GM12874 (cell line): ENCODE measurements around the gene ATG5.

Source experiments
- TF ChIP-seq, protein P1 (sequence below): IDR thresholded peaks from 2 replicates; pipeline ENCODE4 v1.5.1; 2011; ENCODE audit warnings: low read depth, mild to moderate bottlenecking, control low read depth, low read length, moderate library complexity; ENCODE audit not compliant: insufficient read depth

Gene ATG5

DNA sequence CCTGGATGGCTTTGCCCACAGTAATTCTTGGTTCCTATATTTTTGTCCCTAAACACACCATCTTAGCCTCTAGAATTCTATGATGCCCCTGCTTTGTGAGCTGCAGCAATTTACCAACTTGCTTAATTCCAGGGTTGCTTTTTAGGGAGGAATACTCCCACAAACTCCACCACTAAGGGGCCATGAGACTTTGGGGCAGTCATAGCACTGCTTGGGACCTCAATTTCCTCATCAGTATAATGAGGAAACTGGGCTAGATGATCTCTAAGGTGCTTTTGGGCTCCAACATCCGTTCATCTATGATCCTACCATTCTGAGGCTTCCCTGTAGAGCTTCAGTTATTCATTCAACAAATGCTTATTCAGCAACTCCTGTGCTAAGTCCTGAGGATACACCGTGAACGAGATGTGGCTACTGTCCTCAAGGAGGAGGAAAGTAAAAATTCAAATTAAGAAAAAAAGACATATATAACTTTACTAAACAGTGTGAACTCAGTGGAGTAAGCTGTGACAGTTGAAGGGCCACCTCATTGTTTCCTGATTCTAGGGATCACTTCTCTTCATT is 164.2 kb downstream of the ATG5 start:
- TF ChIP-seq, protein P1, sequence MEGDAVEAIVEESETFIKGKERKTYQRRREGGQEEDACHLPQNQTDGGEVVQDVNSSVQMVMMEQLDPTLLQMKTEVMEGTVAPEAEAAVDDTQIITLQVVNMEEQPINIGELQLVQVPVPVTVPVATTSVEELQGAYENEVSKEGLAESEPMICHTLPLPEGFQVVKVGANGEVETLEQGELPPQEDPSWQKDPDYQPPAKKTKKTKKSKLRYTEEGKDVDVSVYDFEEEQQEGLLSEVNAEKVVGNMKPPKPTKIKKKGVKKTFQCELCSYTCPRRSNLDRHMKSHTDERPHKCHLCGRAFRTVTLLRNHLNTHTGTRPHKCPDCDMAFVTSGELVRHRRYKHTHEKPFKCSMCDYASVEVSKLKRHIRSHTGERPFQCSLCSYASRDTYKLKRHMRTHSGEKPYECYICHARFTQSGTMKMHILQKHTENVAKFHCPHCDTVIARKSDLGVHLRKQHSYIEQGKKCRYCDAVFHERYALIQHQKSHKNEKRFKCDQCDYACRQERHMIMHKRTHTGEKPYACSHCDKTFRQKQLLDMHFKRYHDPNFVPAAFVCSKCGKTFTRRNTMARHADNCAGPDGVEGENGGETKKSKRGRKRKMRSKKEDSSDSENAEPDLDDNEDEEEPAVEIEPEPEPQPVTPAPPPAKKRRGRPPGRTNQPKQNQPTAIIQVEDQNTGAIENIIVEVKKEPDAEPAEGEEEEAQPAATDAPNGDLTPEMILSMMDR: no peak

DNA sequence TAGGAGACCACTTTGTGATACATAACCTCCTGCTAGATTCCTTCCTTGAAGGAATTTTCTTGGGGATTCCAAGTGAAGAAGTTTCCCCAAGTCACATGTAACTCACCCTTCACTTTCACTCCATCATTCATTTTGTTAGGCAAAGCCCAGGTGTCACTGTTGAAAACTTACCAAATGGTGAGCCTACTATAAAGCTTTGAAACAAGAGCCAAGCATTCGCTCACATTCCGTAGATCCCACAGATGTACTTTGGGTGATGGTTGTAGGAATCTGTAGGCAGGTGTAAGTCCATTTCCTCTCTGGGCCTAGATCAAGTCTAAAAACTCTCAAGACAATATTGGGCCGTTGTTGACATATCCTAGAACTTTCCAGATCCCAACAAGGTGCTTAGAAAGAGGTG is 165.4 kb downstream of the ATG5 start:
- TF ChIP-seq, protein P1: no peak

DNA sequence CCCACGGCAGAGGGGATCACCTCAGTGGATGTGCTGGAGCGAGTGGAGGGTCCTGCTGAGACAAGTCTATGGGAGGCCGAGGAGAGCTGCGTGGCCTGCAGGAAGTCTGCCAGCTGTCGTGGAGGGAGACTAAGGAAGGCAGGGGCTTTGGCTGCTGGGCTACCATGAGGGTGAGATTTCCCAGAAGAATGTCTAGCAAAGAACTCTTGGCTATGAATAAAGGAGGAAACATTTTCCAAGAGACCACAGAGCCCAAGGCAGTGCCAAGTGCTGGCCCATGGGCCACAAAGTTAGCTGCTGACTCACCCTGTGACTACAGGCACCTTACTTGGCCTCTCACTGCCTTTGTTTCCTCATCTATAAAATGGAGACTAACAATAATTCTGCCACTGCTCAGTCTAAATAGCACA is 166.0 kb downstream of the ATG5 start:
- TF ChIP-seq, protein P1: no peak

DNA sequence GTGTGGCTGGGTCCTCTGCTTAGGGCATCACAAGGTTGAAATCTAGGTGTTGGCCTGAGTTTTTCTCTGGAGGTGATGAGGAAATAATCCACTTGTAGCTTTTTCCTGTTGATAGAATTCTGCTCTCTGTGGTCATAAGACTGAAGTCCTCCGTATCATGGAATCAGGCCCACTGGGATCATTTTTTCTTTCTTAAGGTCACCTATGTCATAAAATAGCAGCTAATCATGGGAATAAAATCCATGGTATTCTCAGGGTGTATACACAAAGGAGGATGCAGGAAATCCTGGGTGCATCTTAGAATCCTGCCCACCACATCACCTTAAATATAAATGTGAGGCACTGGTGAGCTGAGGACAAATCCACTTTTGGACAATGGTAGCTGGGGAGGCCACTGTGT is 166.7 kb downstream of the ATG5 start:
- TF ChIP-seq, protein P1: no peak

DNA sequence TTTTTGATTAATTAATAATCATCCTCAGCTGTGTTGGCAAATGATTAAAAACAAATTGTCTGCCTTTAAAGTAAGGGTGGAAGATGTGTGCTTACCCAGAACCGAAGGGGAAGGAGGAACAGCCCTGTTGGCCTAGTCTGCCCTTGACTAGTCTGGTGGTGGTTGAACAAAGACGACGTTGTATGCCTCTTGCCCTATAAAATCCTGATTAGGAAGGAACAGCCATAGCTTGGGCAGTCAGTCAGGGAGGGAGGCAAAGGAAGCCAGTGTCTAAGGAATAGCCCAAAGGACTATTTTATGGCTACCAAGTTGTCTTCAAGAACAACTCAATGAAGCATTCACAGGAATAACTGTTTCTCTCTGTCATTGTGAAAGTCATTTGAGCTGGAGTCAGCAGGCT is 168.7 kb downstream of the ATG5 start:
- TF ChIP-seq, protein P1: no peak

DNA sequence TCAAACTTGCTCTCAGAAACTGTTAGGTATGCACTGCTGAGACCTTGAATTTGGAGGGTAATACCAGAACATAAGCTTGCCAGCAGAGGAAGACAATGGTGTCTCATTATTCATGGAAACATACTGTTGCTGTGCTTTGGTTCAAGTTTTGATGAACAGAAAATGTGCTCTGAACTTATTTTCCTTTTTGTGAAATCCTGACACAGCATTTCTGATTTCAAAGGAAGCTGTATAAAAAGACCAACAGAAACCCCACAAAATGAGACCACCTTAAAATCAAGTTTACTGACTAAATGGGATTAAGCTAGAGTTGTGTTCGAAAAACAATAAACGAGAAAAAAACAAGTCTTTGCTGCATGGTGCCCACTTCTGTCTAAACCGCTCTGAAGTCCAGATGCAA is 169.1 kb downstream of the ATG5 start:
- TF ChIP-seq, protein P1: no peak

DNA sequence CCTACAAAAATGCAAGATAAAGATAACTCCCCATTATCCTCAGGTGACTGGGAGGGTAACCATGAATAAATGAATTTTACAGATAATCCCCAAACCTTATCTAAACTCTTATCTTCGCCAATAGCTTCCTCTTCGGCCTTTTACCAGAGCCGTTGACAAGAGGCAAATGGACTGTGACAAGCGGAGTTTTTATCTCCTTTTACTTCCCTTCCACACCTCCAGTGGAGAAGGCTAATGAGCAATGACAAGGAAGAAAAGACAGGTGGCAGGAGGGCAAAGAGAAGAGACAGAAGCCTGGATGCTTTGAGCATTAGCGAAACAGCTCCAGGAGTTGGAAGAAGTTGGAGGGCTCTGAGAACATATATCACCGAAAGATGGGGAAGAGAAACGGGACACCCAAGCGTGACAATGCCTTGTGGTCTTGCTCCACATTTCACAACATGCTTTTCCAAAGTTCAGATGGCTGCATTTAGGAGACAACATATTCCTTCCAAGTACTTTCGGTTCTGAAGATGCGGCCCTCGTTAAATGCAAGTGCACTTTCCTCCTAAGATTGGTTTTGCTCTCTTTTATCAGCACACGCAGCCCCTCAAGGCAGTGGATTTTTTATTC is 170.2 kb downstream of the ATG5 start:
- TF ChIP-seq, protein P1: no peak
